ENCODE results near the gene MIOS. TPM values are rescaled to one million over a fixed set of nuclear protein-coding genes. Genes with fewer than 3 reads are reported as not detected.

The MIOS gene
- 10 to 100 TPM; 21.7 to 34.0 TPM for total RNA-seq

DNA sequence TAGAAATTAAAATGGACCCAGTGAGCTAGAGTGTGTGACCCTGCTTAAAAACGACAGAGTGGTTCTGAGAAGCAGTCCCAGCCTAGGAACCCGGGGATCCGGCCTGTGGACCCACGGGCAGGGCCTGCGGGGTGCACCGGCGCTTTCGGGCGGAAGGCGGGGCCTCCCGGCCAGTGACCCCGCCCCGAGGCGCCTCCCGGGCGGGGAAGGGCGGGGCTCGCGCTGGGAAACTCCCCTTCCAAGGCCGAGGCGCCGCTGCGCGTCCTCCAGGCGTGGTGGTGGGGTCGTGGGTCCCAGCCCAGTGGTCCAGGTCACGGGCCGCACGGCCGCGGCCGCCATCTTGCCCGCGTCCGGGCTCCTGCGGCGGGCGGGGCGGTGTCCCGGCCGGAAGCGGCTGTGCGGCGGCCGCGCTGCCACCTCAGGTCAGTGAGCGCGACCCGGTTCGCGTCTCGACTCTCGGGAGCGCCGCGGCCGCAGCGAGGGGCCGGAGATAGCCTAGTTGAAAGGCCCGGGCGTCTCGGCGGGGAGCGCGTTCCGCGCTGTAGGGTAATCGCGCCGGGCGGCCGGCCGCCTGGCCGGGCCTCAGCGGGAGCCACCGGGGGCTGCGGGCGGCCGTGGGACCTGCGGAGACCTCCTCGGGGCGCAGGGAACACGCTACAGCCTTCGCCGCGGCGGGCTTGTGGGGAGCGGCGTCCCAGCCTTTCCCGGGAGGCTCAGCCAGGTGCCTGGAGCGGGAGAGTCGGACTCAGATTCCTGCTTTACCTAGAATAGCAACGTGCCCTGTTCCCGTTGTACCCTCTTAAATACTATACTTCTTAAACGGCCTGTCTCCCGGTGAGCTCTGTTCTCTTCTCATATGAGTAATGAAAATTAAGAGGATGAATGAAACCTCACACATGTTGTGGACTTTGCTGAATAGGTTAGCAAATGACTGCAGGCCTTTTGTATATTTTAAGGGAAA lies at the start of gene MIOS:
TSS of gene MIOS (plus strand) at position 234 of the 961 bp plus-strand sequence. CDS start 5,592 bp downstream, outside the sequence.

DNA sequence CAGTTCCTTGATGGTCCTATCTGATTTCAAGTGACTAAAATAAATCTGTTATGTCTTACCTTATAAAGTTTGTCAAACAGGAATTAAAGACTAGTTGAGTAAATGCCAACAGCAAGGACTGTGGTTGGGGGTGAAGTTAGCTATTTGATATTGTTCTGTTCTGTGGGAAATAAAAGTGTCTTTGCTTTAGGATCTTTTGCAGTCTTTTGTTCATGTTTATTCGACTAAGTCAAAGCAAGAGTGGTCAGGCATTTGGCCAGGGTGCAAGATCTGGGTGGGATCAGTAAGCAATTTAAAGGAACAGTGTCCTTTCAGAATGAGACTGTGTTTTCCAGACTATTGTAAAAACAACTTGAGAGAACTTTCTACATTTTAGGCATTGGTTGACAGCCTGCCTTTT lies 31.0 kb upstream of the MIOS start, which contains the start of gene COL28A1:
TSS of gene COL28A1 (minus strand) at position 183 of the 400 bp plus-strand sequence. CDS start 2,998 bp downstream, outside the sequence.

DNA sequence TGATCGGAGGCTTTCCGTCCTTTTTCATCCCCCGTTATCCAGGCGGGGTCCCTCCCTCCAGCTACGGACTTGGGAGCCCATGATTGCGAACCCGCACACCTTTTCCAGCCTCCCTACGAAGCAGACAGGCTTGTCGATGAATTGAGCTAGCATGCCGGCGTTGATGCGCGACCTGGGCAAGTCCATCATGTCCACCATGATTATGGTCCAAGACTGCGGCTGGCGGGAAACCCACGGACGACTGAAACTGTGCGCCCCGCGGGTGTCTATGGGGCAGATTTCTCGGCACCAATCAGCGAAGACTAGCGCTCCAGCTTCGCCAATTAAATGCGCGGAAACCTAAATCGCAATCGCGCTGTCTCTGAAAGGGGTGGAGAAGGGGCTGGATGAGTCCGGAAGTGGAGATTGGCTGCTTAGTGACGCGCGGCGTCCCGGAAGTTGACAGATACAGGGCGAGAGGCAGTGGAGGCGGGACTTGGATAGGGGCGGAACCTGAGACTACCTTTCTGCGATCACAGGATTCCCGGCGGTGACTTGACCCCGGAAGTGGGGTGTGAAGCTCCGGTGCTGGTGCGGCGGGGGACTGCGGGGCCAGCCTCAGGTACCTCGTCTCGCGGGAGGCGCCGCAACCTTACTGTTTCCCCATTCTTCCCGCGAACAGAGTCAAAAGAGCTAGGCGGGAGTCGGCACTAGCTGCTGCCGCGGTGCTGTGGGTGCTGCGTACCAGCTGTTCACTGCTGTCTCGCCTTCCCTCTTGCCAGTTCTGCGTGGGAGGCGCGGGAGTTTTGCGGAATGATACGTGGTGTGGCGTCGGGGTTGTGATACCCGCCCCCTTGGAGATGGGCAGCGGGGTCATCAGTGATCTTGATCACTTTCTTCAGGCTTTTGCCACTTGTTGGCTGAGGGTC lies 73.8 kb downstream of the MIOS start, which contains the start of gene UMAD1:
TSS of gene UMAD1 (plus strand) at position 532 of the 908 bp plus-strand sequence. CDS start 32,620 bp downstream, outside the sequence.

Other genes starting within 250 kb of the MIOS start
- not detected for gene COL28A1, start 31.0 kb upstream of the MIOS start, total RNA-seq
- 10 to 100 TPM; 17.3 to 20.0 TPM for gene UMAD1, start 73.9 kb downstream of the MIOS start, total RNA-seq
- gene RPA3, start 151.7 kb downstream of the MIOS start, total RNA-seq: 10 to 100 TPM; 34.1 to 45.6 TPM